Osteoblast (primary cell): Measurements from ENCODE around the gene TTC39B. TPM values are rescaled to one million over a fixed set of nuclear protein-coding genes. Genes with fewer than 3 reads are reported as not detected.

ENCODE experiments used
- DNase-seq: peaks from one replicate; pipeline ENCODE4 v3.0.0; 2011; ENCODE audit warnings: low spot score, mixed read lengths; ENCODE audit not compliant: insufficient read length; ENCODE audit errors: missing footprints
- H2AFZ ChIP-seq: 2 replicates; pipeline ENCODE4 v1.6.0; 2011; ENCODE audit warnings: mild to moderate bottlenecking, low read length
- H3K27ac ChIP-seq: 2 replicates; pipeline ENCODE4 v1.5.1; 2011; ENCODE audit warnings: mild to moderate bottlenecking, low read depth, low read length, moderate library complexity
- H3K27me3 ChIP-seq: 2 replicates; pipeline ENCODE4 v1.6.0; 2012; ENCODE audit warnings: mild to moderate bottlenecking, control low read depth, inconsistent platforms, low read length, moderate library complexity; ENCODE audit not compliant: insufficient read depth
- H3K36me3 ChIP-seq: 2 replicates; pipeline ENCODE4 v1.5.1; 2011; ENCODE audit warnings: mild to moderate bottlenecking, low read length, control low read depth, moderate library complexity; ENCODE audit not compliant: insufficient read depth
- H3K4me1 ChIP-seq: 2 replicates; pipeline ENCODE4 v1.5.1; 2011; ENCODE audit warnings: mild to moderate bottlenecking, low read length, control low read depth, moderate library complexity; ENCODE audit not compliant: insufficient read depth
- H3K4me2 ChIP-seq: 2 replicates; pipeline ENCODE4 v1.6.0; 2011; ENCODE audit warnings: mild to moderate bottlenecking, low read length; ENCODE audit not compliant: insufficient read depth
- H3K4me3 ChIP-seq: fragments of 200-600 bp; sonication (generic); 3 replicates; pipeline ENCODE4 v1.5.1; 2012; ENCODE audit warnings: mild to moderate bottlenecking, low read length, inconsistent platforms; ENCODE audit not compliant: insufficient read depth
- H3K79me2 ChIP-seq: 2 replicates; pipeline ENCODE4 v1.6.0; 2012; ENCODE audit warnings: mild to moderate bottlenecking, low read length, control low read depth, inconsistent platforms; ENCODE audit not compliant: insufficient read depth
- H3K9me3 ChIP-seq: 2 replicates; pipeline ENCODE4 v1.5.1; 2011; ENCODE audit warnings: low read depth, low read length, control low read depth
- H4K20me1 ChIP-seq: 2 replicates; pipeline ENCODE4 v1.6.0; 2012; ENCODE audit warnings: mild to moderate bottlenecking, low read length, control low read depth; ENCODE audit not compliant: insufficient read depth
- total RNA-seq: library from RNA; depleted of rRNA; stranded (reverse); fragments of >200 nt; gene quantifications from 2 replicates; pipeline ENCODE4 v1.2.3, GENCODE V29; 2012
- TF ChIP-seq, protein P1 (sequence below): IDR thresholded peaks from 2 replicates; pipeline ENCODE4 v1.5.1; 2011; ENCODE audit warnings: mild to moderate bottlenecking, low read depth, low read length, moderate library complexity; ENCODE audit errors: extremely low read depth

Gene TTC39B
- total RNA-seq, 1 donor = 18.5 TPM

DNA sequence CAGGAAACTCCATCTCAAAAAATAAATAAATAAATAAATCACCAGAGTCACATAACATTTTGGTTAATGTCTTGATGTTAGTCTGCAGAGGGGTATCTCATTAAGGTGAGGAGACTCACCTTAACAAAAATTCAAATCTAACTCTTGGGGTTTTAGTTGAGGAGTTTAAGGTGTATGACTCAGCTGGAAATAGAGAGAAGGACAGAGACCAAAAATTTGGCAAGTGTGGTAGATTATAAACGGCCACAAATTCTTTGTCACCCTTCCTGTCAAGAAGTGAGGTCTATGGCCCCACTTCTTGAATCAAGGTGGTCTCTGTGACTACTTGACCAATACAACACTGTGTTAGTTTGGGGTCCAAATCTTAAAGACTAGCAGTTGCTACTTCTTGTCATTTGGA lies 60.8 kb downstream of the TTC39B start:
- TF ChIP-seq, protein P1, sequence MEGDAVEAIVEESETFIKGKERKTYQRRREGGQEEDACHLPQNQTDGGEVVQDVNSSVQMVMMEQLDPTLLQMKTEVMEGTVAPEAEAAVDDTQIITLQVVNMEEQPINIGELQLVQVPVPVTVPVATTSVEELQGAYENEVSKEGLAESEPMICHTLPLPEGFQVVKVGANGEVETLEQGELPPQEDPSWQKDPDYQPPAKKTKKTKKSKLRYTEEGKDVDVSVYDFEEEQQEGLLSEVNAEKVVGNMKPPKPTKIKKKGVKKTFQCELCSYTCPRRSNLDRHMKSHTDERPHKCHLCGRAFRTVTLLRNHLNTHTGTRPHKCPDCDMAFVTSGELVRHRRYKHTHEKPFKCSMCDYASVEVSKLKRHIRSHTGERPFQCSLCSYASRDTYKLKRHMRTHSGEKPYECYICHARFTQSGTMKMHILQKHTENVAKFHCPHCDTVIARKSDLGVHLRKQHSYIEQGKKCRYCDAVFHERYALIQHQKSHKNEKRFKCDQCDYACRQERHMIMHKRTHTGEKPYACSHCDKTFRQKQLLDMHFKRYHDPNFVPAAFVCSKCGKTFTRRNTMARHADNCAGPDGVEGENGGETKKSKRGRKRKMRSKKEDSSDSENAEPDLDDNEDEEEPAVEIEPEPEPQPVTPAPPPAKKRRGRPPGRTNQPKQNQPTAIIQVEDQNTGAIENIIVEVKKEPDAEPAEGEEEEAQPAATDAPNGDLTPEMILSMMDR = no peak
- Histone ChIP-seq H3K4me3 (no peak overlapping the region), H3K36me3 (no peaks in the 10 kb centered on the region), H3K4me2 (peak overlapping the region; percentile 13), H4K20me1 (no peaks in the 10 kb centered on the region), H3K79me2 (peaks cover 7% of the 10 kb centered on the region), H2AFZ (no peak overlapping the region), H3K4me1 (peaks cover 71% of the 10 kb centered on the region), H3K27ac (peak overlapping the region; percentile 64), H3K27me3 (no peaks in the 10 kb centered on the region), H3K9me3 (no peaks in the 10 kb centered on the region)
- no peak for DNase-seq

DNA sequence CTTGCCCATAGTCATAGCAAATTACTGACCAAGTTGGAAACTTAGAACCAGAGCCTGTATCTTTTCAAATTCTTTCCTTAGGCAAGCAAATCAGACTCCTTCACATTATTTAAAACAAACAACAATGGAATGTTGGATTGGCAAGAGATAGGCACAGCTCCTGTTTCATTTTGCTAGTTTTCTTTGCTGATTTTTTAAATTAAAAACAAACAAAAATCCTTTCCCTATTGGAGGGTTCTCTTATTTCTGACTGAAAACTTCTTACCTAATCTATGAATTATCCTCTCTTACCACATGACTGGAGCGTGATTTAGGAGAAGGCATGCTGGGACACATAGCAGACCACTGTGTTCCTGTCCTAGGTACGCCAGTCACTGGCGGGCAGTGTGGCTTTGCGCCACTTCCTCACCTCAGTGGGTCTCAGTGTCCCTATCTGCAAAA lies 63.0 kb downstream of the TTC39B start:
- TF ChIP-seq, protein P1 = no peak
- DNase-seq = no peak
- no peaks in the 10 kb centered on the region for H3K36me3 ChIP-seq
- peaks cover 70% of the 10 kb centered on the region for H3K4me1 ChIP-seq
- peak overlapping the region; percentile 70 for H3K27ac ChIP-seq
- H3K79me2 ChIP-seq = peaks cover 7% of the 10 kb centered on the region
- H2AFZ ChIP-seq = no peak overlapping the region
- H3K27me3 ChIP-seq = no peaks in the 10 kb centered on the region
- H3K4me3 ChIP-seq = no peak overlapping the region
- H4K20me1 ChIP-seq = no peaks in the 10 kb centered on the region
- no peaks in the 10 kb centered on the region for H3K9me3 ChIP-seq
- peak overlapping the region; percentile 51 for H3K4me2 ChIP-seq

DNA sequence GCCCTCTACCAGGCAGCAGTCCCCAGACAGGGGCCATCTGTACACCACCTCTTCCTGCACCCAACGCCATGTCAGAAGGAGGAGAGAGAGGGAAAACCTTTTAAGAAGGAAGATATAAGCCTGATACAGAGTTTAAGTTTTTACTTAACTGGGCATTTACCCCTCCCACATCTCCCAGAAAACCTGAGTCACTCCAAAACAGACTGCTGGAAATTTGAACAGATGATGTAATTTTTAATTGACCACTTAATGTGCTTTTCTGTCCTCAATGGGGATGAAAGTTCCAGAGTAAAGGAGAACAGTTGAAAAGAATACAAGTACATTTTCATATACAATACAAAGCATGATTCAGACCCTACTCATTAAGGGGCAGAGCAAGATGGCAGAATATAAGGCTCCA lies 63.9 kb downstream of the TTC39B start:
- H3K79me2 ChIP-seq = peaks cover 15% of the 10 kb centered on the region
- peak overlapping the region; percentile 66 for H2AFZ ChIP-seq
- no peaks in the 10 kb centered on the region for H3K36me3 ChIP-seq
- no peak overlapping the region for H3K4me3 ChIP-seq
- H3K27ac ChIP-seq = peak overlapping the region; percentile 70
- no peaks in the 10 kb centered on the region for H4K20me1 ChIP-seq
- H3K4me1 ChIP-seq = peaks cover 64% of the 10 kb centered on the region
- TF ChIP-seq, protein P1 = no peak
- H3K27me3 ChIP-seq = no peaks in the 10 kb centered on the region
- H3K9me3 ChIP-seq = no peaks in the 10 kb centered on the region
- peak; percentile 62 for DNase-seq
- peak overlapping the region; percentile 51 for H3K4me2 ChIP-seq

DNA sequence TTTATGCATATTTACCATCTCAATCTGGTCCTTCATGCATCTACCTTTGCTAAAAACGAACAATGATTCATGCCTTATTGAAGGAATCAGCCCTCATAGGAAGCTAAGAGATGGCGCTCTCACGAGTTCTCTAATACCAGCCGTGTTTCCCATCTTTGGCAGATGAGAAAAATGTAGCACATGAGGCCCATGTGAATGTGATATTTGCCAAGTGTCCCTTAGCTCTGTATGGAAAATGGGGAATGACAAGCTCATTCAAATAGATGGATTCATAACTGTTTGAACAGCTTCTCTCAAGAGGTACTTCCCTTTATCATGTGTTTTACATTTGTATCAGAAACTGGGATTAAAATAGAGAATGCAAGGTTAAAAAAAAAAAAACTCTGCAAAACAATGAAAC lies 66.1 kb downstream of the TTC39B start:
- no peaks in the 10 kb centered on the region for H4K20me1 ChIP-seq
- no peak overlapping the region for H3K4me3 ChIP-seq
- H3K27me3 ChIP-seq = no peaks in the 10 kb centered on the region
- no peak overlapping the region for H3K27ac ChIP-seq
- H3K4me2 ChIP-seq = no peak overlapping the region
- no peak overlapping the region for H2AFZ ChIP-seq
- DNase-seq = peak; percentile 57
- no peaks in the 10 kb centered on the region for H3K9me3 ChIP-seq
- H3K36me3 ChIP-seq = no peaks in the 10 kb centered on the region
- peaks cover 43% of the 10 kb centered on the region for H3K4me1 ChIP-seq
- TF ChIP-seq, protein P1 = no peak
- peaks cover 24% of the 10 kb centered on the region for H3K79me2 ChIP-seq
